HG02610 (cell line): ENCODE measurements around the gene CCSER2.
"Not testable (repeated sequence)": the region's sequence is repeated elsewhere in the genome, so short reads cannot be mapped to it uniquely, and the experiment has no call there.

Experiments
- ATAC-seq: cut with Tn5 transposase; IDR thresholded peaks from one replicate; pipeline ENCODE4 v1.9.1; 2021; ENCODE audit warnings: mild to moderate bottlenecking, moderate library complexity; ENCODE audit not compliant: unreplicated experiment

Gene CCSER2

DNA sequence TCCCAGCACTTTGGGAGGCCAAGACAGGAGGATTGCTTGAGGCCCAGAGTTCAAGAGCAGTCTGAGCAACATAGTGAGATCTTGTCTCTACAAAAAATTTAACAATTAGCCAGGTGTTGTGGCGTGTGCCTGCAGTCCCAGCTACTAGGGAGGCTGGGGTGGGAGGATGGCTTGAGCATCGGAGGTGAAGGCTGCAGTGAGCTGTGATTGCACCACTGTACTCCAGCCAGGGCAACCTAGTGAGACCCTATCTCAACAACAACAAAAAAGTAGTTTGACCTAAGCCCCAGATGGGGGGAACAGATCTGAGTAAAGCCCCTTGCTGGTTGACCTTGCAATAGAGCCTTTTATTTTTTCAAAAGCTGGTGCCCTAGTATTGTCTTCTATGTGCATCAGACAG, 15.6 kb upstream of the CCSER2 start:
- no peak for ATAC-seq

DNA sequence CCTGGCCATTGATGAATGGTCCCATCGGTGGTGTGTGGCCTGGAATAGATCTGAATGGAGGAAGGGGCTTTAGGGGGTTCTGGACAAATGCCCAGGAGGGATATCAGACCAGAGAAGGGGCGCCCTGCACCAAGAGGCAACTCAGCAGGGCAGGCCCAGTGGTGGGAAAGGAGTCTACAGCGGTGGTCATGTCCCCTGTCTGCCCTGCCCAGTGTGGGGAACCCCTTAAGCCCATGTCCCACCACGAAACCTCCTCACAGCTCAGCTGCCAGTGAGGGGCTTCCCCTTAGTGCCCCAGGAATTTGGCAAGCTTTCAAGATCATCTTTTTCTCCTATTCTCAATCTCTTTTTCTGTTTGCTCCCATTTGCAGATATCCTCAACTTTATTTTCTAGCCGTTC, 14.1 kb upstream of the CCSER2 start:
- ATAC-seq: no peak

DNA sequence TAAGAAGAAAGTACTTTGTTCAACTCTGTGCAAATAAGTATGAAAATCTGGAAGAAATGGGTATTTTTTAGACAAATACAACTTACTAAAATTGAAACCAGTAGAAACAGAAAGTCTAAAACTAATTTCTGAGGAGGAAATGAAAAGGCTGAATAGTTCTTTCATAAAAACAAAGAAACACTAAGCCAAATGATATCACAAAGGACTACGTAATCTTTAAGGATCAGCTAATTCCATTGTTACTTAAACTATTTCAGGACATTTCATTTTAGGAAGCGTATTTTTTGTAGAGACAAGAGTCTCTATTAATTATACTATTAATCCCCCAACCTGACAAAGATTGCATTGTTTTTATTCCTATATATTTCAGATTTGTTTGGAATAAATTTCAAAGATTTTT, 11.2 kb upstream of the CCSER2 start:
- peak; percentile 67 for ATAC-seq

DNA sequence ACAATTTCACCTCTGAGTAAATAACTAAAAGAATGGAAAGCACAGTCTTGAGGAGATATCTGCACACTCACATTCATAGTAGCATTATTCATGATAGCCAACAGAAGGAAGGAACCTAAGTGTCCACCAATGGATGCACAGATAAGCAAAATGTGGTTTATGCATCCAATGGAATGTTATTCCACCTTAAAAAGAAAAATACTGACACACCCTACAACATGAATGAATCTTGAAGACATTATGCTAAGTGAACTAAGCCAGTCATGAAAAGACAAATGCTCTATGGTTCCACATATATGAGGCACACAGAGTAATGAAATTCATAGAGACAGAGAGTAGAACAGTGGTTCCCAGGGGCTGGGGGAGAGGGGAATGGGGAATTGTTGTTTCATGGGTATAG, 6.5 kb upstream of the CCSER2 start:
- no peak for ATAC-seq

DNA sequence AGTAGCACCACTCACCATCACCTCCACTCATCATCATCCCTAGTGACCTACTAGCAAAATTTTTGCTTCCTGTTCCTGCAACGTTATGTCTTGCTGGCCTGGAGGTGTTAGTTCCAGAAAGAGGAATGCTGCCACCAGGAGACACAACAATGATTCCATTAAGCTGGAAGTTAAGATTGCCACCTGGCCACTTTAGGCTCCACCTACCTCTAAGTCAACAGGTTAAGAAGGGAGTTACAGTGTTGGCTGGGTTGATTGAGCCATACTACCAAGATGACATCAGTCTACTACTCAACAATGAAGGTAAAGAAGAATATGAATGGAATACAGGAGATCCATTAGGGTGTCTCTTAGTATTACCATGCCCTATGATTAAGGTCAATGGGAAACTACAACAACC, 4.8 kb upstream of the CCSER2 start:
- ATAC-seq: not testable (repeated sequence)

DNA sequence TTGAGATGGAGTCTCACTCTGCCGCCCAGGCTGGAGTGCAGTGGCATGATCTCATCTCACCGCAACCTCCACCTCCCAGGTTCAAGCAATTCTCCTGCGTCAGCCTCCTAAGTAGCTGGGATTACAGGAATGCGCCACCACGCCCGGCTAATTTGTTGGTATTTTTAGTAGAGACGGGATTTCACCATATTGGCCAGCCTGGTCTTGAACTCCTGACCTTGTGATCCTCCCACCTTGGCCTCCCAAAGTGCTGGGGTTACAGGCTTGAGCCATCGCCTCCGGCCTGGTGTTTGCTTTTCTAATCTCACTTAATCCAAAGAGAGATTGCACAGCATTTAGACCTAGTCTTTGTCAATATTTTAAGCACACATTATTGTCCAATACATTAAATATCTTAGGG, 1.4 kb upstream of the CCSER2 start:
- ATAC-seq: not testable (repeated sequence)

DNA sequence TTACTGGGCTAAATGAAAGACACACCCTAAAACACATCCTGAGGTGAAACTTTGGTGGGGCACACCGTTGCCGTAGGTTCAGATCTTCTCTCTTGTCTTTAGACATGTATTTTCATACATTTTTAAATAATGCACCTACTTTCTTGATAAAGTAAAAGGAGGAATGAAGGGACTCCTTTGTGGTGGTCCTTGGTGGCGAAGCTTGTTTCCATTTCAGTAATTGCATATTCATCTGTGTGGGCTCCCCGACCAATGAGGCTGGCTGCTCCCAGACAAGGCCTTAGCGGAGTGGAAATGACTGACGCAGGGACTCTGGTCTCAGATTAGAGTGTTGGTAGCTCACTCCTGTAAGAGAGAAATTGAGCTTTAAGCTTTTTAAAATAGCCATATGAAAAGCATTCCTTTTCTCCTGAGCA, 815 bp downstream of the CCSER2 start:
- peak; percentile 32 for ATAC-seq

DNA sequence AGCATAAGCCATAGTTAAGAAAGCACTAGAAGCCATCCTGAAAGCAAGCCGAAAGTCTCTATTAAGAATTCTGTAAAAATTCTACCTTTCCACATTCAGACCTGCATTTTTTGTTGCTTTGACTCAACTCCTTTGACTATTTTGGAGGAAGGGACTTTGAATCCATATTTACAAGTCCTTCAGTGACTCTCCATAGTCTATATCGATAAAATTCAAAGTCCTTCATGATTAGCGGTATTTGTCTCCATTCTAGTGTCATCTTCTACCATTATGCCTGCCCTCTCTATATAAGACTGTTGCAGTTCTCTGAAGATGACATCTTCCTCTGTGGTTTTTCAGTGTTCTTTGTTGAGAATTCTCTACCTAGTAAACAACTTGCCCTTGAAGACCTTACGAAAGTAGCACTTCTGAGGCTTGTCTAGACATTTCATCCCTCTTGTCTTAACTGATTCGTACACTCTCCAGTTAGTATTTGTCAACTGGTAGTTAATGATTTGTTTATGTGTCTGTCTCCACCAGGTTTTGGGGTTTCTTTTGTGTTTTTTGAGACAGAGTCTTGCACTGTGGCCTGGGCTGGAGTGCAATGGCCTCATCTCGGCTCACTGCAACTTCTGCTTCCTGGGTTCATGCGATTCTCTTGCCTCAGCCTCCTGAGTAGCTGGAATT, 1.7 kb downstream of the CCSER2 start:
- peak; percentile 44 for ATAC-seq

DNA sequence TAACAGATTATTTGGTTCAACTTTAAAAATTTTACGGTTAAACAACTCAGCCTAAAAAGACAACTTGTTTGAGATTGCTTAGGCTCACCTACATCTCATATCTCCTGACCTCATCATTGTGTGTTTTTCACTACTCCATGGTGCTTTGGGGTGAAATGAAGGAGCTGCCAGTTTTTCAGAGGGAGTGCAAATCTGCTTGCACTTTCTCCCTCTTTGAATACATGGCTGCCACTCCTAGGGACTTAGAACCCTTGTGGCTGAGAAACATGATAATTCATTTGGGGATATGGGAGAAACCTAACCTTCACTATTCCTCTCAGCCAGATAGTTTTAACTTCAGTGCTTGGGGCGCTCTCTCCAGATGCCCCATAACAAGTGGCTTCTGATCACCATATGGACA, 2.7 kb downstream of the CCSER2 start:
- ATAC-seq: no peak

DNA sequence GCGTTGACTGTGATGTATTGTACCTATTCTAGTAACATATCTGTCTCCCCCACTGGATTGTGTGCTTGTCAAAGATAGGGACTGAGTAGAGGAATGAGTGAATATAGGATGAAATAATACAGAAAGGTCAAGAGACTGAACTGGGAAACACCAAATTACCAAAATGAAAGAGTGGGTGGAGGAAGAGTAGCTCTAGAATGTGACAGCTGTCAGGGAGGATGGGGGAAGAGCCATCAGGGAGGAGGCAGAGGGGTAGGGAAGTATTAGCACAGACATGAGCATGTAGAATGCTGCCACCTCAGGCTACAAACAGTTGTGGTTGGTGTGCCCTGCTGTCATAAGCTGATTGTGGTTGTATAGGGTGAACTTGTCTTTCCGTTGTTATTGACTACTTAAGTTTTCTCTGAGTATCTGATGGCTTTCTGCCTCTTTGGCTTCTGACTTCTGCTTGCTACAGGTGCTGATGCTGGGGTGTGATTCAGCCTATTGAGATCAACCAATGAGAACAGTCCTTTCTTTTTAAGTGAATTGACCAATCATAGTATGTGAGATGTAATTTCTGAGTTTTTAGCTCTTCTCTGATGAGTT, 5.6 kb downstream of the CCSER2 start:
- ATAC-seq: peak; percentile 61

DNA sequence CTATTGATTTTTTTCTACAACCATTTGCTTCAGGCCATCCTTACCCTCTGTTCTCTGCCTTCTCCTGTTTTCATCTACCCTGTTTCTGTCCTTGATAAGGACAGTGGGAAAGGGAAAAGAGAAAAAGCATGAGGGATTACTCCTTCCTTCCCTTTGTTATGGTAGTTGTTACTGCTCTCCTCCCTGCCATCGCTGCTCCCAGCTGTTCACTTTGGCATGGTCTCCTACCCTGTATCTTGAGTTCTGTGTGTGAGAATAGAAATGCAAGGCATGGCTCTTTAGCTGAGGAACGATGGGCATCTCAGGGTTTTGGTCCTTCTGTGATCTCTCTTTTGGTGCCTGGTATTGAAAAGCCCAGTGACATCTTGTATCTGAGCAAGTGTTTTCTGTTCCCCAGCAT, 6.4 kb downstream of the CCSER2 start:
- ATAC-seq: no peak

DNA sequence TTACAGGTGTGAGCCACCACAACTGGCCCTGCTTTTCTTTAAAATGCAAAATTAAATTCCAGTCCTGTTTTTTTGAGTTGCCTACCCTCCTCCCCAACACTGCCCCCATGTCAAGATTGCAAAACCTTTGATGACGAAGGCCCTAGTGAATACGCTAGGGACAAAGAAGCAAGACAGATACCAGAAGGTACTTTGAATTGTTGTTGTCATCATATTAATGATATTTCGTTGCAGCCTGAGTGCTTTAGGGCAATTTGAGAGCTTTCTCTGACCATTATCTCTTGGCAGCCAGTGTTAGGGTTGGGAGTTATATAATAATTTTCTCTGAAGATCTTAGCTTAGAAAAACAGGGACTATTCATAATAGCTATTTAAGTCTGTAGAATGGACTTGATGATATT, 7.1 kb downstream of the CCSER2 start:
- ATAC-seq: no peak

DNA sequence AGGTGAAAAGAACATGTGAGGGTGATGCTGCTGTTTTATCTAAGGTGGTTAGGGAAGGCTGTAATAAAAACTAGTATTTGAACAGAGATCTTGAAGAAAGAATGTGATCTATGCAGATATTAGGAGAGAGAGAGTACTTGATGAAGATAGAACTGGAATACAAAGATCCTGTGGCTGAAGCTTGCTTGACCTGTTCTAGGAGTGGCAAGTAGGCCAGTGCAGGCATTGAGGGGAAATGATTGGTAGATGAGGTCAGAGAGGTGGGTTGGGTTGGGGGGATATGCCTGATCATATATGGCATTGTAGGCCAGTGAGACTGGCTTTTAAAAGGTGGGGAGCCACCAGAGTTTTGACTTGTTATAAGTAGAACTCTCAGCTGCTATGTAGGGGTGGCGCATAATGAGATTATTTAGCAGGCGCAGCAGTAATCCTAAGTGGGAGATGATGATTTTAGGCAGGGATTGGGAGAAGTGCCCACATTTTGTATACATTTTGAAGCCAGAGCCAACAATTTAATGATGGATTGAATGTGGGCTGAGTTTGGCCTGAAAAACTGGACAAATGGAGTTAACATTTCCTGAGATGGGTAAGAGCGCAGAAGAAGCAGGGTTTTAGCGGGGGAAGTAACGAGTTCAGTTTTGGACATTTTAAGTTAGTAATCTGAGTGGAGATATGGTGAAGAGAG, 8.2 kb downstream of the CCSER2 start:
- no peak for ATAC-seq

DNA sequence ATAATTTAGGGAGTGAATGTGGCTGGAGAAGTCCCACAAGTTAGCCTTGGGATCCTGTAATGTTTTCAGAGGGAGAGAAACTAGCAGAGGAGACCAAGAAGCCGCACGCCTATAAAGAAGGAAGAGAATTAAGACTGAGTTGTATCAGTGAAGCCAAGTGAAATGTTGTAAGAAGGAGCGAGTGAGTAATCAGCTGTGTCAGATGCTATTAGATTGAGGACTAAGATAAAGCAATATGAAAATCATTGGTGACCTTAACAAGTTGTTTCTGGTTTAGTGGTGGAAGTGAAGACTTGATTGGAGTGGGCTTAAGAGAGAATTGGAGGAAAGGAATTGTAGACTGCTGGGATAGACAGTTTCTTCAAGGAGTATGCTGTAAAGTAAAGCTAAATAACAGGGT, 8.8 kb downstream of the CCSER2 start:
- no peak for ATAC-seq

DNA sequence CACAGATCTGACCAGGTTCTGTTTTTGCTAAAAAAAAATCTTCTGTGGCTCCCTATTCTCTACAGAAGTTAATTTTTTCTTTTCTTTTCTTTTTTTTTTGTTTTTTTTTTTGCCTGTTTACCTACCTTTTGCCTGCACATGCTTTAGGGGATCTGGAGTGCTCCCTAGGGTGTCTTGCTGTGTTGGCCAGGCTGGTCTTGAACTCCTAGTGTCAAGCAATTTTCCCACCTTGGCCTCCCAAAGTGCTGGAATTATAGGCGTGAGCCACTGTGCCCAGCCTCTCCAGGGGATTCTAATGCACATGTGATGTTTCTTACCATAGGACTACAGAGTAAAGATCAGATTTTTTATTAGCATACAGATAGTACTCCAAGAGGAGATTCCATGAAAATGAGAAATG, 10.6 kb downstream of the CCSER2 start:
- ATAC-seq: no peak

DNA sequence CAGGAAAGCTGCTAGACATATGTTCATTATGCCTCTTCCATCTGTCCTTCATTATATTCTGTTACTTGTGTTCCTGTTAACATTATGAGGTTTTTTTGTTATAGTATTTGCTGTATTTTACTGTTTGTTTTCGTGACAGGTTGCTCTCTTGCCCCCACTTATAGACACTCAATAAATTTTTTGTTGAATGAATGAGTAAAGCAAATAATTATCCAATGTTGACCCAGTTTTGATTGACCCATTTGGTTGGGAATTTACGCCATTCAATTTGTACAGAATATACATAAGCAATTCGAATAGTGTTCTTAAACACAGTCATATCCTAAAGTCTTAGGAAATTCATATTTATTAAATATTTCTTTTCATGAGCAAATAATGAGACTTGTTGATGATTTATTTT, 11.8 kb downstream of the CCSER2 start:
- no peak for ATAC-seq

DNA sequence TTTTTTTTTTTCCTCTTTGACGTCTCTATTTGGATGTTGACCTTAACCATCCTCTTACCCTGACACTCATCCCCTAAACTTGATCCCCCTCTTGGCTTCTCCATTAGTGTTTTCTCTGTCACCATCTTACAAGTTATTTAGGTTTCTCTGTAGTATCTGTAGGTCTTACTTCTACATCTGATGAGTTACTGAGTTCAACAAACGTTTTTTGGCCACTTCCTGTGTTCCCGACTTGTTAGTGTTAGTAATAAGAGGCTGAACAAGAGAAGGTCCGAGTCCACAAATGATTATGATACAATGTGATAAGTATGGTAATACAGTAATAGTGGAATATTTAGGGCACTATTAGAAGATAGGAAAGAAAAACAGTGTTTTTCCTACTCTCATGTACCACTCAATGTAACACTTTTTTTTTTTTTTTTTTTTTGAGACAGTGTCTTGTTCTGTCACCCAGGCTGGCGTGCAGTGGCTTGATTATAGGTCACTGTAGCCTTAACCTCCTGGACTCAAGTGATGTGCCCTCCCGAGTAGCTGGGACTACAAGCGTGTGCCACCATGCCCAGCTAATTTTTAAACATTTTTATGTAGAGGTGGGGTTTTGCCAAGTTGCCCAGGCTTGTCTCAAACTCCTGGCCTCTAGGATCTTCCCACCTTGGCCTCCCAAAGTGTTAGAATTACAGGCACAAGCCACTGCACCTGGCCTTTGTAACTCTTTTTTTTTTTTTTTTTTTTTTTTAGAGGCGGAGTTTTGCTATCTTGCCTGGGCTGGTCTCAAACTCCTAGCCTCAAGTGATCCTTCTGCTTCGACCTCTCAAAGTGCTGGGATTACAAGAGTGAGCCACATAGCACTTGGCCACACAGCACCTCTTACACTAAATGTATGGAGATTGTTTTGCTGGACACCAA, 12.5 kb downstream of the CCSER2 start:
- ATAC-seq: no peak

DNA sequence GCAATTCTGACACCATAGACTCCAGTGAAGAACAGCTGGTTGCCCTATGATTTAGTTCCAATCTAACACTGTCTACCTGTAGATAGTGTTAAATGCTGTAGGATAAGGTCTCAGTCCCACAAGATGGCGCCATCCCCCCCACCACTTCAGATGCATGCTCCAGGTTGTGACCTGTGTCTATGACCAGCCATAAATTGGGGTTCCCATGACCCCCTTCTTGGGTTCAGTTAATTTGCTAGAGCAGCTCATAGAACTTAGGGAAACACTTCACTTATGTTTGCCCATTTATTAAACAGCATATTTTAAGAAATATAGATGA, 13.1 kb downstream of the CCSER2 start:
- no peak for ATAC-seq

DNA sequence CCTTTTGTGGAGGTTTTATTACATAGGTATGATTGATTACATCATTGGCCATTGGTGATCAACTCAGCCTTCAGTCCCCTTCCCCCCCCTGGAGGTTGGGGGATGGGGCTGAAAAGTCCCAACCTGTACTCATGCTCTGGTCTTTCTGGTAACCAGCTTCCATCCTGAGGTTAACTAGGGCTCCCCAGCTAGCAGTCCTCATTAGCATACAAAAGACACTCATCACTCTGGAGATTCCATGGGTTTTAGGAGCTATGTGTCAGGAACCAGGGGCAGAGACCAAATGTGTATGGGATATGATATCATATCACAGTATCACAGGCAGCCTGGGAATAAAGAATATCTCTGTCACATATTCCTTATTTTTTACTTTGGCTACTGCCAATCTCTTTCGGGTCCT, 13.6 kb downstream of the CCSER2 start:
- ATAC-seq: no peak

DNA sequence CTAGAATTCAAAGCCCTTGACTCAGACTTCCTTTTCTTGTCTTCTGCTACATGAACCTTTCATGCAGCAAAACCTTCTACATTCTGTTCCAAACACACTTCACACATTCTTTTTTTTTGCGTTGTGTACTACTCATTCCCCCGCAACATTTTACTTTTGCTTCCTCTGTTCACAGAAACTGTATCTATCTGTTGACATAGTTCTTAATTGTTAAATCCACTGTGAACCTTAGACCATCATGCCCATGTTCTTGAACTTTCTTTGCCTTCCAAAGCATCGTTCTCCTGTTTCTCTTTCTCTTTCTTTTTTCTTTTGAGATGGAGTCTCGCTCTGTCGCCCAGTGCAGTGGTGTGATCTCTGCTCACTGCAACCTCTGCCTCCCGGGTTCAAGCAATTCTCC, 14.2 kb downstream of the CCSER2 start:
- ATAC-seq: peak; percentile 71

DNA sequence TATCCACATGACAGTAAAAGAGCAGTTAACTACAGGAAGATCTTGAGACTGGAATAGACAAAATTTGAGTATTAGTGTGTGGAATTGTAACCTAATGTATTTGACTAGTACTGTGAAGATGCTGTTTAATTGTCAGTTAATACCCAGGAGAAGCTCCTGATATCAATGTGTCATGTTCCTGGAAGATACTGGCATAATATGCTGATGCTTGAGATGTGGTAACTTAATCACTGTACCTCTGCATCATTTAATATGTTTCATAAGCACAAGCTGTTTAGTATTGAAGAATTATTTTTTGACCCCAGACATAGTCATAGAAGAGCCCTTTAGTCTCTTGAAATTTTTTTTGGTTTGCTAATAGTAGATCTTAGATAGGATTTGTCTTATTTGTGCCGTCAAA, 15.4 kb downstream of the CCSER2 start:
- no peak for ATAC-seq

DNA sequence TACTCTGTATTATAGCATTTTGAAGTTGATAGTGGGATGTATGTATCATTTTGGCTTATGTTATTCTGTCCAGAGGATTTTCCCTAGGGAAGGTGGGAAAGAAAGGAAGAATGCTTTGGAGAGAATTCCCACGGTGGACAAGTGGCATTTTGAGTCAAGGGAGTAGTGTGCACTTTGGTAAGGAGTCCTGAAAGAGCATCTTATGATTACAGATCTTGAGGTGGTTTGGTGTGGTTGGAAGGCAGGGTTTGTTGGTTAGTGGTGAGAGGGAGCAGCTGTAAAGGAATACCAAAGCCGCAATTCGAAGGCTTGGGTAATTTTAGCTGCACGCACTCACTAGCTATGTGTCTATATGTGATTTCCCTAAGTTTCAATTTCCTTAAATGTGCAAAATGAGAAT, 16.1 kb downstream of the CCSER2 start:
- ATAC-seq: peak; percentile 38
